Ishikawa (cell line): Measurements from ENCODE around the gene CSNK1D.

ENCODE experiments used
- CEBPB ChIP-seq: IDR thresholded peaks from 2 replicates; pipeline ENCODE4 v1.6.1; 2012
- CREB1 ChIP-seq: IDR thresholded peaks from 2 replicates; pipeline ENCODE4 v1.6.1; 2012; ENCODE audit warnings: low read depth
- TAF1 ChIP-seq: IDR thresholded peaks from 2 replicates; pipeline ENCODE4 v1.6.1; 2012; ENCODE audit warnings: low read depth, mild to moderate bottlenecking
- YY1 ChIP-seq: IDR thresholded peaks from 2 replicates; pipeline ENCODE4 v1.6.1; 2012; ENCODE audit warnings: low read depth
- TF ChIP-seq, protein P1 (sequence below): IDR thresholded peaks from 2 replicates; pipeline ENCODE4 v1.6.1; 2012; ENCODE audit warnings: low read depth, mild to moderate bottlenecking

- TF ChIP-seq, protein P1, sequence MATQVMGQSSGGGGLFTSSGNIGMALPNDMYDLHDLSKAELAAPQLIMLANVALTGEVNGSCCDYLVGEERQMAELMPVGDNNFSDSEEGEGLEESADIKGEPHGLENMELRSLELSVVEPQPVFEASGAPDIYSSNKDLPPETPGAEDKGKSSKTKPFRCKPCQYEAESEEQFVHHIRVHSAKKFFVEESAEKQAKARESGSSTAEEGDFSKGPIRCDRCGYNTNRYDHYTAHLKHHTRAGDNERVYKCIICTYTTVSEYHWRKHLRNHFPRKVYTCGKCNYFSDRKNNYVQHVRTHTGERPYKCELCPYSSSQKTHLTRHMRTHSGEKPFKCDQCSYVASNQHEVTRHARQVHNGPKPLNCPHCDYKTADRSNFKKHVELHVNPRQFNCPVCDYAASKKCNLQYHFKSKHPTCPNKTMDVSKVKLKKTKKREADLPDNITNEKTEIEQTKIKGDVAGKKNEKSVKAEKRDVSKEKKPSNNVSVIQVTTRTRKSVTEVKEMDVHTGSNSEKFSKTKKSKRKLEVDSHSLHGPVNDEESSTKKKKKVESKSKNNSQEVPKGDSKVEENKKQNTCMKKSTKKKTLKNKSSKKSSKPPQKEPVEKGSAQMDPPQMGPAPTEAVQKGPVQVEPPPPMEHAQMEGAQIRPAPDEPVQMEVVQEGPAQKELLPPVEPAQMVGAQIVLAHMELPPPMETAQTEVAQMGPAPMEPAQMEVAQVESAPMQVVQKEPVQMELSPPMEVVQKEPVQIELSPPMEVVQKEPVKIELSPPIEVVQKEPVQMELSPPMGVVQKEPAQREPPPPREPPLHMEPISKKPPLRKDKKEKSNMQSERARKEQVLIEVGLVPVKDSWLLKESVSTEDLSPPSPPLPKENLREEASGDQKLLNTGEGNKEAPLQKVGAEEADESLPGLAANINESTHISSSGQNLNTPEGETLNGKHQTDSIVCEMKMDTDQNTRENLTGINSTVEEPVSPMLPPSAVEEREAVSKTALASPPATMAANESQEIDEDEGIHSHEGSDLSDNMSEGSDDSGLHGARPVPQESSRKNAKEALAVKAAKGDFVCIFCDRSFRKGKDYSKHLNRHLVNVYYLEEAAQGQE = no peak
- TF ChIP-seq YY1 (no peak), CREB1 (no peak), CEBPB (no peak), TAF1 (0 out of 2 replicates have a peak, but pooled peaks have one; percentile 12)
Observed at GRCh38 chr17:82231312-82231561, 42.3 kb downstream of the CSNK1D start.
